Stimulated activated CD8-positive, alpha-beta memory T cell treated with anti-CD3 and anti-CD28 coated beads, Interleukin-7, amount 100 ng/mL, for 48 hours (primary cell): ENCODE results near the gene IRGQ.
A peak's percentile ranks its signal among the peaks of the same experiment; 100 is the strongest.
"Not testable (repeated sequence)": the region's sequence is repeated elsewhere in the genome, so short reads cannot be mapped to it uniquely, and the experiment has no call there.

Experiments used
- DNase-seq, 2 donors: peaks; one replicate each; pipeline ENCODE4 v3.0.0-alpha.2; 2020; ENCODE audit warnings: low read depth in 1 of 2; ENCODE audit errors: extremely low read depth in 1 of 2

IRGQ gene

DNA sequence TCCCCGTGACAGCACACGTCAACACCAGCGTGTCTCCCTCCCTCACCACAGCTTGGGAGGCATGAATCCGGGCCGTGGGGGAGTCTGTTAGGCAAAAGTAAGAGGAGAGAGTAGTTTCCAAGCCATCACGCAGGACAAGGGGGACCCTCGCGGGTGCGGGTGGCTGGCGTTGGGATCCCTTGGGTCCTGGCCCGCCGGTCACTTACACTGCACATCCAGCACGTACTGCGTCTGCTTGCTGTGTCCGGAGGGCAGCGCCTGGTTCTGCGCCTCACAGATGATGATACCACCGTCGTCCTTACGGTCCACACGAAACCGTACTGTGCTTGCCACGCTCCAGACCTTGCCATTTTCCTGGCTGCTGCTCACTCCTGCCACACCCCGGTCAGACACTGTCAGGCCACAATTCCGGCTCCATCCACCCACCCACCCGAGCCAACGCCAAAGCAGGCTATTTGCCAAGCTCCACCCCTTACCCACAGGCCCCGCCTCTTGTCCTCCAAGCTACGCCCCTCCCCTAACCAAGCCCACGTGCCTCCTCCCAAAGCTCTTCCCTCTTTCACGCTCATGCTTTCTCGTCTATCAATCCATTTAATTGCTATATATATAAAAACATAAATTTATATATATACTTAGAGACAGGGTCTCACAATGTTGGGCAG, 30.1 kb upstream of the IRGQ start:
- no peak for DNase-seq

DNA sequence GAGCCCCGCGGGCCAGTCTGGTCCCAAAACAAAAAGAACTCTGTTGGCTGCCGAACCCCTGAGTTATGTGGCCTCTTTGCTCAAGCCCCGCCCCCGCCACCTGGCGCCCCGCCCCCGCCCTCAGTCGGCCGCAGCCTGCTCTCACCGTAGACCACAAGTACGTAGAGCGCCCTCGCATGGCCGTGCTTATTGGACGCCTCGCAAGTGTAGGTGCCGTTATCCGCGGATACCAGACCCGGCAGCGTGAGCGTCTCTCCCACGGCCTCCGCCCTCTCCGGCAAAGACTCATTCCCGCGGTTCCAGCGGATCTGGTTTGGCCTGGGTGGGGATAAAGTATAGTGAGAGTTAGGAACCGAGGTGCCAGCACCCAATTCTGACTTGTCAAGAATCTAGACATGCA, 29.0 kb upstream of the IRGQ start:
- DNase-seq = peak; percentile 55 to 84

DNA sequence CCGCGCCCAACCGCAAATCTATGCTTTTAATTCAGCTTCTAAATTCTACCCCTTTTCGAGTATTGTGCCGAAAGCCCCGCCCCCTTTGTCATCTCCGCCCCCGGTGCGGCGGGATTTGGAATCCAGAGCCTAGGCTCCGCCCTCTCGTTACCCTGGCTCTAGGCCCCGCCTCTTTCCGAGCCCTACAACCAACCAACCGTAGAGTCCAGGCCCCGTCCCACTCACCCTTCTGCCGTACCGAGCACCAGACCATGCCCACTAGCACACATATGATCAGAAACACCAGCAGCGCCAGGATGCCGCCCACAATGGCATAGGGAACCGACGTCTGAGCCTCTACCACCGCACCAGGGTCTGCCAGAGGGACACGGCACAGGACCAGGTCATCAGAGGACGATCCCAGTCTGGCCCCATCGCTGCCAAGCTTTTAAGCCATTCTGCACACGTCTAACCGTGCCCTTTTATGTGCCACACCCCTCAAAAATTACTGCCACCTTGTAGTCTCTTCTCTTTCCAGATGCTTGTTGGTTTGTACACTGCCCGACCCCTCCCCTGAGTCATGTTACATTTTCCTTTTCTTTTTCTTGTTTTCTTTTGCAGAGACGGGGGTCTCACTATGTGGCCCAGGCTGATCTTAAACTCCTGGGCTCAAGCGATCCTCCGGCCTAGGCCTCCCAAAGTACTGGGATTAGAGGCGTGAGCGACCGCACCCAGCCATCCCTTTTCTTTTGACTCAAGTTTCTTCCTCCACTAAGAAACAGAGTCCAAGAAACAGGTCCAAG, 28.1 kb upstream of the IRGQ start:
- no peak for DNase-seq

DNA sequence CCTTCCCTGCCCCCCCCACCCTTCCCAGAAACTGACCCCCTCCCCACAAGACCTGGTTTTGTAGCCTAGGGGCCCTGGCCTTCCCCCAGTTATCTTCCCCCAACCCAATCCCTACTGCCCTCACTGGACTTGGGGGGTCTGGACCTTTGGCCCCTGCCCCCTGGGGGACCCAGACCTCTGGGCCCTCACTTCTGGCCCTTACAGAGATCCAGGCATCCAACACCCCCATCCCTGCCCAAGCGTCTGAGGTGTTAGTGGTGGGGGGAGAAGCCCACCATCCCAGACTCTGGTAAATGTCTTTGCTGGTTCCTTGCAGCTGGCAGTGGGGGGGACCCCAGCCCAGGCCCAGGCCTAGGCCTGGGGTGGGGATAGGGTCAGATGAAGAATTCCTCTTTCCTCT, 27.0 kb upstream of the IRGQ start:
- no peak for DNase-seq

DNA sequence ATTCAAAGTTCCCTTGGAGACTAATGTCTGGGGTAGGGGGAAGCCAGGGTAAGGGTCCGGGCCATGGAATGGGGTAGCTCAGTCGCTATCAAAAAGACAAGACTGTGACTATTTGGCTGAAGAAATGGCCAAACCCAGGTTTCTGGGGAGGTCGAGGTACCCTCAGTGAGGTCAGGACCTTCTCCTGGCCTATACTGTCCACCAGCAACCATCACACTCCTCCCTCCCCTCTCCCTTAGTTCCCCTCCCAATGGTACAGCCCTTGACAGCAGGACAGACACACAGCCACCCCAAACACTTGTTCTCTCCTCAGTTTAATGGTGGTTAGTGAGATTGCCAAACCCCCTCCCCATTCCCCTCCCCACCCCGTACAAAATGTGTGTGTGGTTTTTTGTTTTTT, 26.1 kb upstream of the IRGQ start:
- DNase-seq = no peak

DNA sequence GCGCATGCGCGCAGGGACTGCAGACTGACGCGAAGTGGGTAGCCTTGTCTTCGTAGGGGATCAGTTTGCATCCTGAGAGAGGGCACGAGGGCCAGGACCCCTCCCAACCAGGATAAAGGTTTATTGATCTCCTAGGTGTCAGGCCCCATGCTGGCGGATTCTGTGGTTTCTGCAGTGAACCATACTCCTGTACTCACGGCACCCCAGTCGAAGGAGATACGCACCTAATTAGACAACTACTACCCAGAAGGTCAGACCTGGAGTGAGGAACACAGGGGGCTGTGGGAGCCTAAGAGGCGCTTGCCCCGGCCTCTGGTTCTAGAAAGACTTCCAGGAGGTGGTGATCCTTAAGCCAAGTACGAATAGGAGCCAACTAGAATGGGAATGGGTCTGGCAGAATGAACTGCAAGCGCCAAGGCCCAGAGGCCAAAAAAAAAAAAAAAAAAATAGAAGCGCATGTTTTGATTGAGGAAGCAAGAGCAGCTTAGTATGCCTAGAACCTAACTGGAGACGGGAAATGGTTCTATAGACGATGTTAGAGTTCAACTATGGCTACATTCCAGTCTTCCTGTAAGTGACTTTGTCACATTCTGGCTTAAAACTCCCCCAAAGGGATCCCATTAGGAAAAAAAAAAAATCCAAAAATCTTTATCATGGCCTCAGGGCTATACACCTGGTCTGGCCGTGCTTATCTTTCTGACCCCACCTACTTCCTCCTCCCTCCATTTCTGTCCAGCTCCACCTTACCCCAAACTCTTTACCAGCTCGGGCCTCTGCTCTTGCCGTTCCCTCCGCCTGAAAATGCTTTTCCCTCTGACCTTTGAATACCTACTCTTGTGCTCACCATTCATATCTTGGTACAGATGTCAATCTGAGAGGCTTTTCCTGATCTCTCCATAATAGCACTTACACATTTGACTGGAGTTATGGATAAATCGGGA, 24.4 kb upstream of the IRGQ start:
- DNase-seq = peak; percentile 66 to 87

DNA sequence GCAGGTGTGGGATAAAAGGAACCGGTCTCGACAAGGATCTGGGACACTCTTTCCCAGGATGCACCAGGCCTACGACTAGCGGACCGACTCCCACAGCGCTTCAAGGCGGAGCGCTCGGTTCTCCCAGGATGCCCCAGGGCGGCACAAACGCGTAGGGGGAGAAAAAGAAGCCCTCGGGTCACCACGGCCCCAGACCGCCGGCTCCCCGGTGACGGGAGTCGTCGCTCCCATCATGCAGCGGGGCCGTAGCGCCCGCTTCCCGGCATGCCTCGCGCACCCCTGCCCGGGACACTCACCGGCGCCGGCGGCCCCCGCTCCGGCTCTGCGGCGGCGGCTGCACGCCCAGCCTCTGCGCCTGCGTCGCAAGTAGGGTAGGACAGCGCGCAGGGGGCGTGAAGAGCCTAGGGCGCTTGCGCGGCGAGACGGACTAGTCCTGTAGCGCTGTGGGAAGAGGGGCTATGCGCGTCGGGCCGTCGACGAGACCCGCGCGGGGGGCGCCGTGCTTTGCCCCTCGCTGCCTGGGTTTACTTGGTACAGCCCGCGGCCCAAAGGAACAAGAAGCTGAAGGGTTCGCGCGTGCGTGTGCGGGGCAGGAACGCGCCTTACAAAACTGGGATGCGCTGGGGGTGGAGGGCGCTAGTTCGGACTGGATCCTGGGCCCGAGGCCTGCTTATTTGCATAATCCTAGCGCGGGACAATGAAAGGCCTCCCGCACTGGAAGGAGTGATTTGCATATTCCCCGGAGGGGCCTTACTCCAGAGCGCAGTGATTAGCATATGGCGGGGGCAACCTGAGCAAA, 23.5 kb upstream of the IRGQ start, which contains the start of gene ZNF428:
TSS of gene ZNF428 (minus strand) at position 368 of the 799 bp plus-strand sequence. CDS start 5,325 bp downstream, outside the sequence.
- DNase-seq = peak; percentile 79

DNA sequence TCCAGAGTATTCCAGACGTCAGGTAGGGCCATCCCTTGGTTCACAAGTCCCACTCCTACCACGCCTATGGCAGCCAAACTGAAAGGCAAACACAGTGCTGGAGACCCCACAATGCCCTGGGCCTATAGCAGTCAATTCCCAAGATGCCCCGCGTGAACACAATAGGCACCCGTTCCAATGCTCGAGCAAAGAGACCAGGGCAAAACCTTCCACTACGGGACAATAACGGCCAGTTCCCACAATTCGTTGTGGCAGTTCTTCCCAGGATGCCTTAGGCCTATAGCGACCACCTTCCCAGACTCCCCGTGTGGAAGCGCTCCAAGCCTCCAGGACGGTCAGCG, 23.0 kb upstream of the IRGQ start:
- peak in 1 of 2 donors; percentile 63 for DNase-seq

DNA sequence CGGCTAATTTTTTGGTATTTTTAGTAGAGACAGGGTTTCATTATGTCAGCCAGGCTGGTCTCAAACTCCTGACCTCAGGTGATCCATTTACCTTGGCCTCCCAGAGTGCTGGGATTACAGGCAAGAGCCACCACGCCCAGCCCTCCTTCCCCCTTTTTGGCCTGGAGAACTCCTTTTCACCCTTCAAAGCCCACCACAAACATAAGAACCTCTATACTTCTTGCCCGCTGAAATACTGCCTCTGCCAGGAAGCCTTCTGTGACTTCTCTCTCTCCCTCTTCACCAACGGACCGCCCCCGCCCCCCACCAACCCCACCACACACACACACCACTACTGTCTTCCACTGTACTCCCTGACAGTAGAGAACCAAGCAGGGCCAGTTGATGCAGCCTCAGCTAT, 21.0 kb upstream of the IRGQ start:
- no peak for DNase-seq

DNA sequence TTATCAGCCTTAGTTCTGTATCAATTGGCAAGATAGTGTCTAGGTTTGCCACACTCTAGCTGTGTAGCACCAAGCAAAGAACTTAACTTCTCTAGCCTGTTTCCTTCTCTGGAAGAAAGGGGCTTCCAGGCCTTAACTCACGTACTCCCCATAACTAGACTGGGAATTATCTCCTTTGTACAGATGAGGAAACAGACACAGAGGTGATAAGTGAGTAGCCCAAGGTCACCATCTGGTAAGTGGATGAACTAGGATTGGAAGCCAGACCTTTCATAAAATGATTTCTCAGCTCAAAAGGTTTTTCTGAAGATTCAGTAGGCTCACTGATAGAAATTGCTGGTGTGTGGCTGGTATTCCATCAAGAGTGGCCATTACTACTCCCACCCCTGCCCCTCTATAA, 20.4 kb upstream of the IRGQ start:
- DNase-seq = no peak

DNA sequence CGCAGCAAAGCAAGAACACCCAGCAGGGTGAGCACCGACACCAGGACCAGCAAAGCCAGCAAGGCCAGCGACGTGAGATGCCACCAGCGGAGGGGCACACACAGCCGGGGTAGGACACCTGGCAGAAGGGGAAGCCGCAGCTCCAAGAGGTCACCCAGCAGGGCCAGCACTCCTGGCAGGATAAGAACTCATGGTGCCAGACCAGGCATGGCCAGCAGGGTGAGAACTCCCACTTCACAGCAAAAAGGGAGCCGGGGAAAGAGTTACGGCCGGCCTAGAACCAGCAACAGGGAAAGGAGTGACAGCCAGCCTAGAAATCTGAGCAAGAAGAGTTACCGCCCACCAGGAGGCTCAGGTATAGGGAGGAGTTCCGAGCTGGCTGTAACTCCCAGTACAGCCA, 16.4 kb upstream of the IRGQ start:
- DNase-seq = no peak

DNA sequence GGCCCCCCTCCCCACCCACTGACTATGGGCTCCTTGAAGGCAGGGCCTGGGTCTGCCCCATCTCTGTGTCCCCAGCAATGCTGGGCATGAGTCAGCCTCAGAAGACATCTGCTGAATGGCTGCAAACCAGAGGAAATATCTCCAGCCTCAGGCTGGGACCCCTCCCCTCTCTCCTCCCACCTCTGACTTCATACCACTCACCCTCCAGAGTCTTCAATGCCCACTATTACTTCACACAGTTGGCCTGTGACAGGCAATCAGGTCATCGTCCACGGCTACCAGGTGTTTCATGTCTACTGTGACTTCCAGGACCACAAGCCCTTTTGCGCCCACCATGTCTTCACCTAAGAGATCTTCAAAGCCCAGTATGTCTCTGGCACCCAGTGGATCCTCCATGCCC, 15.9 kb upstream of the IRGQ start, which contains the start of gene SRRM5:
TSS of gene SRRM5 (plus strand) at position 301 of the 400 bp plus-strand sequence. CDS start at position 335, 34 bp downstream.
- DNase-seq = no peak

DNA sequence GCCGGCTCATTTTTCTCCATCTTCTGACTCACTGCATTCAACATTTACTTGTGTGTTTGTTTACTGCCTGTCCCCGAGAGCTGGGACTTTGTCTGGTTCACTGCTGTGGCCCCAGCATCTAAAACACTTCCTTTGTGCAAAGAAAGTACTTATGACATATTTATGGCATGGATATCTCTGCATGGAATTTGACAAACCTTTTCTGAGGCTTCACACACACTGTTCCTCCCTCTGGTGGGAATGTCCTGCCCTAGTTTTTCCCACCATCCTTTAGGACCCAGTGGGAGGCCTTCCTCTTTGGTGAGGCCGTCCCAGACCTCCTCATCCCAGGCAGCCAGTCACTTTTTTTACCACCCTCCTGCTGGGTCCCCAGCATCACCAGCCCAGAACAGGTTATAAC, 14.6 kb upstream of the IRGQ start:
- no peak for DNase-seq

DNA sequence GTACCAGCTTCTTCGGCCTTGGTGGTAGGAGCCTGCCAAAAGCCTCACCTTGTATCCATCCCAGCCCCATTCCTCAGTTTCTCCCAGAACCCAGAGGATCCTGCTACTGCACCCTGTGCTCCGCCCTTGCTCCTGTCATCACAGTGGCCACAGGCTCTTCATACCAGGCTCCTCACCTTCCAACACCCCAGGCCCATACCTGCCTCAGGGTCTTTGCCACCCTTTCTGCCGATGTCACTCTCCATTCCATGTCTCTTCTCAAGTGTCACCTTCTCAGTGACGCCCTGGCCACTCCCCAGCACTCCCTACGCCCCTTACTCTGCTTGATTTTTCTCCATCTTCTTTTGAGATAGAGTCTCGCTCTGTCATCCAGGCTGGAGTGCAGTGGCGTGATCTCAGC, 13.9 kb upstream of the IRGQ start:
- no peak for DNase-seq

DNA sequence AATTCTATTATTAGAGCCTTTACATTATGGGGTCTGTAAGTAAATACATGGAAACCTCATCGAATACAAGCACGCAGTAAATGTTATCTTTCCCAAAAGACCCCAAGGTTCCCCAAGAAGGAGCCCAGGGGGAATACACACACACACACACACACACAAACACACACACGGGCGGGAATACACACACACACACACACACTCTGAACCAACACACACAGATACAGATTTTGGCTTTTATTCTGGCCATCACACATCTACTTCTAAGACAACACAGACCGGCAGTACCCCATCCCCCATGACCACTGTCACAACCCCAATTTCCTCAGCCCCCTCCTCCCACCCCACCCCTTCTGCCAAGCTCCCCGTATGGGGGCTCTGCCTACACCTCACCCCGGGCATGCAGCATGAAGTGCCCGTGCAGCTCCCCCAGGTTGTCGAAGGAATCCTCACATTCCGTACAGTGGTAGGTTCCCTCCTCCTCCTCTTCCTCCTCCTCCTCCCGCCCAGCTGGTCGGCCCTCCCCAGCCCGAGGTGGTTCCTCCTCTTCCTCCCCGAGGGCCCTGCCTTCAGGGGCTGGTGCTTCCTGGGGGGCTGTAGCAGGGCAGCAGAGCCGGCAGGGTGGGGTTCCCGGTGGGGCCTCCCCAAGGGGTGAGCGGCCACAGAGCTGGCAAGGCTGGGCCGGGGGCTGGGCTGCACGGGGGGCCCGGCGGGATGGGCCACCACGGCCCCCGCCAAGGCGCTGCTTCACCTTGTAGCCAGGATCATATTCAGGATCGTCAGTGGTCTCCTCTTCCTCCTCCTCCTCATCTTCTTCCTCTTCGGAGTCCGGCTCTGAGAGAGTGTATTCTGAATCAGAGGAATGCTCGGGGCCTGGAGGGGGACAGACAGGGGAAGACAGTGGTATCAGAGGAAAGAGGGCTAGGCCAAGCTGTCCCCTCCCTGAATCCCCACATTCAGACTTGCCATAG, 11.6 kb upstream of the IRGQ start:
- DNase-seq = no peak

DNA sequence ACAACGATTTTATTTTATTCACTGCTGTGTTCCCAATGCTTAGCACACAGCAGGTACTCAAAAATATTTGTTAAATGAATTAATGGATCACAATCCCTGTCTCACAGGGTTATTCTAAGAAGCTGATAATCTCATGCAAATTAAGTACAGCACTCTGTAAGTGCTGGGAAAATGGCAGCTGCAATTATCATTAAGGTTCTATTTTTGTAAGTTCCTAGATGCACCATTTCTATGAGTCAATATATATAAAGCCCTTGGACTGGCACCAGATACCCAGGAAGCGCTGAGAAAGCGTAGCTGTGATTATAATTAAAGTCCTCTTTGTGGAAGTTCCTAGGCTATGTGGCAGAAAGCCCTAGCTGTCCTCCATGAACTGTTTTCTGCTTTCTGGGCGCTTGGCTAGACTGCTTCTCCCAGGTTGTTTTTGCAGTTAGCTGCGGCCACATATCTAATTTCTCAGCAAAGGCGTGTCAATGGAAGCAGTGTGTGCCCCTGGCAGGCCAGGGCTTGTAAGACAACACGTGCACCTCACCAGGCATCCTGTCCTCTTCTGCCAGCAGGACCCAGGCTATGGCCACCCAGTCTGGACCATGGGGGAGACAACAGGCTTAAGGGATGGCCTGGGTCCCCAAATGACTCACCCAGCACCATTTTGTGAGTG, 10.8 kb upstream of the IRGQ start:
- DNase-seq = no peak

DNA sequence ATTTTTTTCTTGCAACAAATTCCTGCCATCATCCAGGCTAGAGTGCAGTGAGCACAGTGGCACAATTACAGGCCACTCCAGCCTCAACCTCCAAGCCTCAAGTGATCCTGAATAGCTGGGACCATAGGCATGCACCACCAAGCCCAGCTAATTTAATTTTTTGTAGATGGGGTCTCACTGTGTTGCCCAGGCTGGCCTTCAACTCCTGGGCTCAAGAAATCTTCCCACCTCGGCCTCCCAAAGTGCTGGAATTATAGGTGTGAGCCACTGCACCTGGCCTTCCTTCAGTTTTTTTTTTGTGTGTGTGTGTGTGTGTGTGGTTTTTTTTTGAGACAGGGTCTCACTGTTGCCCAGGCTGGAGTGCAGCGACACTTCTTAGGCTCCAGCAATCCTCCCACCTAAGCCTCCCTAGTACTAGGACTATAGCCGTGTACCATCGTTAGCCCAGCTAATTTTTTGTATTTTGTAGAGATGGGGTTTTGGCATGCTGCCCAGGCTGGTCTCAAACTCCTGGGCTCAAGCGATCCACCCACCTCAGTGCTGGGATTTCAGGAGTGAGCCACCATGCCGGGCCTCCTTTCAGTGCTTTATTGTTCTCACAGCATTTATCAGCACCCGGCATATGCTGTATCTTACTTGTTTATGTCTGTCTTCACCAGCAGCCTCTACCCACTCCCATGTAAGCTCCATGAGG, 10.1 kb upstream of the IRGQ start:
- no peak for DNase-seq

DNA sequence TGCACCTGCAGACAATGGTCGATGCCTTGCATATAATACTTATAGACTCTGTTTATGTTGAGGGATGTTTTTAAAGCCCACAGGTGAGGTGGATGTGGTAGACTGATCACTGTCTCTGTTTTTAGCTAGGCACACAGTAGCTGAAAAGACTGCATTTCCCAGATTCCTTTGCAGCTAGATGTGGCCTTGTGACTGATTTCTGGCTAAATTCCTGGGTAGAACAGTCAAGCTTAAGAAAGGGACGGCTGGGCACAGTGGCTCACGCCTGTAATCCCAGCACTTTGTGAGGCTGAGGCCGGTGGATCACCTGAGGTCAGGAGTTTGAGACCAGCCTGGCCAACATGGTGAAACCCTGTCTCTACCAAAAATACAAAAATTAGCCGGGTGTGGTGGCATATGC, 4.4 kb upstream of the IRGQ start:
- DNase-seq = not testable (repeated sequence)
